ENCODE data around the gene TBK1. TPM values are rescaled to one million over a fixed set of nuclear protein-coding genes. Genes with fewer than 3 reads are reported as not detected.
"Not testable (repeated sequence)": the region's sequence is repeated elsewhere in the genome, so short reads cannot be mapped to it uniquely, and the experiment has no call there.

The TBK1 gene
- total RNA-seq, 1 donor from 2014 or later: 15.0 TPM

DNA sequence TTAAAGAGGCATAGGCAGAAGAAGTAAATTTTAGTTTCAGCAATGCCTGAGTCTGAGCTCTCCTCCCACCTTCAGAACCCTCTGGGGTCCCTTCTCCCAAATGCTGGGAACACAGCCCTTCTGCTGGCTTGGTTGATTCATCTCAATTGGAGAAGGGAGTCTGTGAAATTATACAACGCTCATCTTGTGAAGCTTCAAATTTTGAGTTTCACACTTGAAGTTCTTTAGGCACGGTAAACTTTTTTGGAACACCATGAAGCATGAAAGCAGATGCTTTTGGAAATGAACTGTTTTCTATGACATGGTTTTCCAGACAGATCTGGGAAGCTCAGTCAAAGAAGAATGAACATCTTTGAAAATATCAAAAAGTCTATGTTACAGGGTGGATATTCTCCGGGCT is 69.9 kb downstream of the TBK1 start:
- no peaks in the 10 kb centered on the region for H3K36me3 Mint-ChIP-seq (ENCODE audit: low read depth)
- H3K4me3 Mint-ChIP-seq (ENCODE audit: unreplicated experiment): no peak overlapping the region
- H3K4me1 Mint-ChIP-seq (ENCODE audit: low read depth): peaks cover 13% of the 10 kb centered on the region
- no peak for DNase-seq (ENCODE audit: low spot score)
- H3K27me3 Mint-ChIP-seq (ENCODE audit: low read depth): no peaks in the 10 kb centered on the region
- no peaks in the 10 kb centered on the region for H3K9me3 Mint-ChIP-seq (ENCODE audit: low read depth)
- no peak overlapping the region for H3K27ac Mint-ChIP-seq (ENCODE audit: unreplicated experiment)
- TF ChIP-seq, protein P1, sequence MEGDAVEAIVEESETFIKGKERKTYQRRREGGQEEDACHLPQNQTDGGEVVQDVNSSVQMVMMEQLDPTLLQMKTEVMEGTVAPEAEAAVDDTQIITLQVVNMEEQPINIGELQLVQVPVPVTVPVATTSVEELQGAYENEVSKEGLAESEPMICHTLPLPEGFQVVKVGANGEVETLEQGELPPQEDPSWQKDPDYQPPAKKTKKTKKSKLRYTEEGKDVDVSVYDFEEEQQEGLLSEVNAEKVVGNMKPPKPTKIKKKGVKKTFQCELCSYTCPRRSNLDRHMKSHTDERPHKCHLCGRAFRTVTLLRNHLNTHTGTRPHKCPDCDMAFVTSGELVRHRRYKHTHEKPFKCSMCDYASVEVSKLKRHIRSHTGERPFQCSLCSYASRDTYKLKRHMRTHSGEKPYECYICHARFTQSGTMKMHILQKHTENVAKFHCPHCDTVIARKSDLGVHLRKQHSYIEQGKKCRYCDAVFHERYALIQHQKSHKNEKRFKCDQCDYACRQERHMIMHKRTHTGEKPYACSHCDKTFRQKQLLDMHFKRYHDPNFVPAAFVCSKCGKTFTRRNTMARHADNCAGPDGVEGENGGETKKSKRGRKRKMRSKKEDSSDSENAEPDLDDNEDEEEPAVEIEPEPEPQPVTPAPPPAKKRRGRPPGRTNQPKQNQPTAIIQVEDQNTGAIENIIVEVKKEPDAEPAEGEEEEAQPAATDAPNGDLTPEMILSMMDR (IDR thresholded peaks at IDR 0.05): no peak

DNA sequence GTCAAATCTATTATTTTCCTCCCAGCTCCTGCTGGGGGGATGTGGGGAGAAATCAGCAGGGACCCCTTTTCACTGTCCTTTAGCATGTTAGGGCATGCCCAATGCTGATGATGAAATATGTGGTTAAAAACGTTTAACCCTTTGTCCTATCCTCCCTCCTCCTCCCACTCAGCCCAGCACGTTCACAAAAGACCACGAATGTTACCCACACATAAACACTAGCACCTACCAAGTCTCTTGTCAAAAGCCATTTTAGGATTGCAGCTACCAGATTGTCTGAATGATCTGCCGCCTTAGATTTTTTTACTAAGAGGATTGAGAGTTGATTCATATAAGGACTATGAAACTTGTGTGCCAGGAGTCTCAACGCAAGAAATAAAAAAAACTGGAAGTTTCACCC is 70.4 kb downstream of the TBK1 start:
- no peak for DNase-seq (ENCODE audit: low spot score)
- Mint-ChIP-seq H3K27me3 (ENCODE audit: low read depth) (no peaks in the 10 kb centered on the region), H3K4me3 (ENCODE audit: unreplicated experiment) (no peak overlapping the region)

DNA sequence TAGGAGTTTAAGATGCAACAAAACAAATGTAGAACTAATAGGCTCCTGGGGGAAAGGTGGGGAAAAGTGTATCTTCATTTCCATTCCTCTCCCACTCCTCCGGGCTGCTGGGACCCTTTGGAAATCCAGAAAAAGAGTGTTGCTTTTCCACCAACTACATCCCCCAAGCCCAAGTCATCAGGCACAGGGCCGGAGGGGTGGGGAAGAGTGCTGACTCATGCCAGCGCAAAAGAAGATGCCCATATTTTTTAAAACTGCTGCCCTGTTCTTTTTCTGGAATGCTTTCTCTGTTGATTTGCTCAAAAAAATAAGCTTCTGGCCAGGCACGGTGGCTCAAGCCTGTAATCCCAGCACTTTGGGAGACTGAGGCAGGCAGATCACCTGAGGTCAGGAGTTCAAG is 70.9 kb downstream of the TBK1 start:
- TF ChIP-seq, protein P1 (IDR thresholded peaks at IDR 0.05): no peak
- H3K9me3 Mint-ChIP-seq (ENCODE audit: low read depth): no peaks in the 10 kb centered on the region
- no peaks in the 10 kb centered on the region for H3K36me3 Mint-ChIP-seq (ENCODE audit: low read depth)
- no peak for DNase-seq (ENCODE audit: low spot score)
- no peak overlapping the region for H3K4me3 Mint-ChIP-seq (ENCODE audit: unreplicated experiment)
- no peak overlapping the region for H3K27ac Mint-ChIP-seq (ENCODE audit: unreplicated experiment)
- H3K27me3 Mint-ChIP-seq (ENCODE audit: low read depth): no peaks in the 10 kb centered on the region
- H3K4me1 Mint-ChIP-seq (ENCODE audit: low read depth): peaks cover 13% of the 10 kb centered on the region

More for the DNA sequence above, 70.4 kb downstream of the TBK1 start:
- no peaks in the 10 kb centered on the region for H3K9me3 Mint-ChIP-seq (ENCODE audit: low read depth)
- no peak overlapping the region for H3K27ac Mint-ChIP-seq (ENCODE audit: unreplicated experiment)
- TF ChIP-seq, protein P1 (IDR thresholded peaks at IDR 0.05): no peak
- H3K4me1 Mint-ChIP-seq (ENCODE audit: low read depth): peaks cover 13% of the 10 kb centered on the region
- H3K36me3 Mint-ChIP-seq (ENCODE audit: low read depth): no peaks in the 10 kb centered on the region

DNA sequence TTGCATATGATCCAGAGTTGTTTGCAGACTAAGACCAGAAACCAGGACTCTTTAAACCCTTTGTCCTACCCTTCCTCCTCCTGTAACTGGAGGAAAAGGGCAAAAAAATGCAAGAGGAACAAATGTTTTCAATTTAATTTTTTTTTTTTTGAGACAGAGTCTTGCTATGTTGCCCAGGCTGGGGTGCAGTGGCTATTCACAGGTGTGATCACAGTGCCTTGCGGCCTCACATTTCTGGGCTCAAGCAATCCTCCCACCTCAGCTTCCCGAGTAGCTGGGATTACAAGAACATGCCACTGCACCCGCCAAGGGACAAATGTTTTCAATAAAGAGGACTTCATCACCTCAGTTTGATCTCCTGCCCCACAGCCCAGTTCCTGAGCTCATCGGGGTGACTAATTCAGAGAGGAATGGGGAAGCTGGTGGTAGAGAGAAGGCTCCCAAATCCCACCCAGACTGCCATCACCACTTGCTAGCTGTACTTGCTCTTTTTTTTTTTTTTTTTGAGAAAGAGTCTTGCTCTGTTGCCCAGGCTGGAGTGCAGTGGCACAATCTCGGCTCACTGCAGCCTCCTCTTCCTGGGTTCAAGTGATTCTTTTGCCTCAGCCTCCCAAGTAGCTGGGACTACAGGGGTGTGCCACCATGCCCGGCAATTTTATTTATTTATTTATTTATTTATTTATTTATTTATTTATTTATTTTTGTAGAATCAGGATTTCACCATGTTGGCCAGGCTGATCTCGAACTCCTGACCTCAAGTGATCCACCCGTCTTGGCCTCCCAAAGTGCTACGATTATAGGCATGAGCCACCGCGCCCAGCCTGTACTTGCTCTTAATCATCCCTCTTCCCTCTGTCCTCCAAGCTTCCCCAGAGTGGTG is 71.9 kb downstream of the TBK1 start:
- H3K4me1 Mint-ChIP-seq (ENCODE audit: low read depth): peaks cover 13% of the 10 kb centered on the region
- H3K36me3 Mint-ChIP-seq (ENCODE audit: low read depth); H3K9me3 Mint-ChIP-seq (ENCODE audit: low read depth); H3K27me3 Mint-ChIP-seq (ENCODE audit: low read depth); H3K27ac Mint-ChIP-seq (ENCODE audit: unreplicated experiment); DNase-seq (ENCODE audit: low spot score); H3K4me3 Mint-ChIP-seq (ENCODE audit: unreplicated experiment): not testable (repeated sequence)

DNA sequence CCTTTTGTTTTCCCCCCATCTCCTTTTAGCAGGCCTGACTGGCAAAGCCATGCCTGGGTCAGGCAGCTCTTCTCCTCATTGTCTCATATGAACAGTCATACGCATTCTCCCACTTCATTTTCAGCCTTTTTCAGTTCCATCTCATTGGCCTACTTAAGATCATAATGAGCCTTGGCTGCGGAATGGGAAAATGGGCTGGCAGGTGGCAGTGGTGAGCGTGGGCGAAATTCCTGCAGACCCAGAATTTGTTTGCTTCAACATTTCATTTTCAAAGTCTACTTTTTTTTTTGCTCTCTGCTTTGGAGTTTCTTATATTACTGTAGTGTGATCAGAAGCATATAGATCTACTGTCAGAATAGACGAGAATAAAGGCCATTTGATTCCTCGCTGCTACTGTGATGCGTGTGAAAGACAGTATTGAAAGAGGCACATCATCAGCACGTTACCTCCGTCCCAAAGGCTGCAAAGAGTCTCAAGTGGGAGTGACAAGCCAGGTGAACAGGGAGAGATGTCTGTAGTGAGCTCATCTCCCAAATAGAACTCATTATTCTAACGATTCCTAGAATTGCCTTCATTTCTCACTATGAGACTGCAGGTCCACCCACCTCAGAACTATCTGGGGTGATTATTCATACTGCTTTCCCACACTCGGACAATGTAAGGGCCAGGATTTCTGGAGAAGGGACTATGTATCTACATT is 73.7 kb downstream of the TBK1 start:
- DNase-seq (ENCODE audit: low spot score): no peak
- Mint-ChIP-seq H3K9me3 (ENCODE audit: low read depth) (no peaks in the 10 kb centered on the region), H3K27me3 (ENCODE audit: low read depth) (no peaks in the 10 kb centered on the region), H3K4me1 (ENCODE audit: low read depth) (peaks cover 13% of the 10 kb centered on the region), H3K27ac (ENCODE audit: unreplicated experiment) (no peak overlapping the region), H3K4me3 (ENCODE audit: unreplicated experiment) (no peak overlapping the region), H3K36me3 (ENCODE audit: low read depth) (no peaks in the 10 kb centered on the region)
- TF ChIP-seq, protein P1 (IDR thresholded peaks at IDR 0.05): no peak

All from chondrocyte (in vitro differentiated cells).